CD4-positive, alpha-beta T cell (primary cell): Measurements from ENCODE around the gene PABPN1. TPM values are rescaled to one million over a fixed set of nuclear protein-coding genes. Genes with fewer than 3 reads are reported as not detected.

ENCODE experiments used
- ATAC-seq: fragments of 200-7000 bp; cut with Tn5 transposase; one replicate; pipeline ENCODE4 v1.10.0; 2022; ENCODE audit warnings: mild to moderate bottlenecking; ENCODE audit not compliant: poor library complexity
- CTCF ChIA-PET: fragments of 350-600 bp; sonication (Branson Sonifier 250); formaldehyde crosslinking; loops from one replicate; lab custom pipeline; 2021; ENCODE audit warnings: antibody characterized with exemption, inconsistent platforms; lab: Charles Lee
- POLR2A ChIA-PET: fragments of 350-600 bp; sonication (Branson Sonifier 250); formaldehyde crosslinking; loops from one replicate; lab custom pipeline; 2021; ENCODE audit warnings: antibody characterized with exemption, inconsistent platforms; lab: Charles Lee
- DNase-seq, 14 experiments: peaks; one replicate each; pipeline ENCODE4 v3.0.0-alpha.2; 2013 to 2020; ENCODE audit warnings: mixed read lengths in 2 of 14
- H3K27ac ChIP-seq, 2 donors: one replicate each; pipeline versions ENCODE4 v1.5.1 to v1.7.0; 2013; ENCODE audit warnings: low read length in 2 of 2, low read depth in 1 of 2, mild to moderate bottlenecking in 1 of 2
- H3K27me3 ChIP-seq, 2 experiments: 1 replicate in 1 of 2; 2 replicates in 1 of 2; pipeline versions ENCODE4 v1.6.1 to v1.7.0; 2013; ENCODE audit warnings: low read length in 2 of 2, control low read depth in 1 of 2, mild to moderate bottlenecking in 1 of 2, moderate library complexity in 1 of 2; ENCODE audit not compliant: insufficient read depth in 2 of 2, control insufficient read depth in 1 of 2
- H3K36me3 ChIP-seq: one replicate; pipeline ENCODE4 v1.6.1; 2013; ENCODE audit warnings: low read length, control low read depth; ENCODE audit not compliant: insufficient read depth
- H3K4me1 ChIP-seq: one replicate; pipeline ENCODE4 v1.6.1; 2013; ENCODE audit warnings: low read length, control low read depth; ENCODE audit not compliant: insufficient read depth
- H3K4me3 ChIP-seq: one replicate; pipeline ENCODE4 v1.5.1; 2013; ENCODE audit warnings: mild to moderate bottlenecking, low read length, moderate library complexity
- H3K9me3 ChIP-seq, 2 experiments: 1 replicate in 1 of 2; 2 replicates in 1 of 2; pipeline versions ENCODE4 v1.6.1 to v1.7.0; 2013; ENCODE audit warnings: low read length in 2 of 2, mild to moderate bottlenecking in 2 of 2, control low read depth in 1 of 2, moderate library complexity in 1 of 2; ENCODE audit not compliant: control insufficient read depth in 1 of 2, insufficient read depth in 1 of 2
- H3K27ac Mint-ChIP-seq: one replicate; pipeline ENCODE4 v1.8.0; 2020; ENCODE audit warnings: mixed read lengths
- H3K27me3 Mint-ChIP-seq: one replicate; pipeline ENCODE4 v1.8.0; 2021; ENCODE audit warnings: mixed read lengths
- H3K36me3 Mint-ChIP-seq: one replicate; pipeline ENCODE4 v1.8.0; 2021; ENCODE audit warnings: low read depth, mixed read lengths
- H3K4me1 Mint-ChIP-seq: one replicate; pipeline ENCODE4 v1.8.0; 2021; ENCODE audit warnings: low read depth, mixed read lengths
- H3K4me3 Mint-ChIP-seq: one replicate; pipeline ENCODE4 v1.8.0; 2020; ENCODE audit warnings: mild to moderate bottlenecking, mixed read lengths
- H3K9me3 Mint-ChIP-seq: one replicate; pipeline ENCODE4 v1.8.0; 2020; ENCODE audit warnings: mixed read lengths
- intact Hi-C, 2 experiments: fragments of 100-400 bp; cut with DNase I in 1 of 2; cut with micrococcal nuclease in 1 of 2; formaldehyde crosslinking; loops; one replicate each; pipeline versions ENCODE4 v1.15.1 to v1.9.0; 2023 to 2025; cut with DNase I, micrococcal nuclease
- total RNA-seq, 174 experiments: library from RNA in 2 of 174; stranded (reverse) in 2 of 174; gene quantifications; one replicate each; pipeline ENCODE4 v1.2.3 and lab custom pipeline; 2021 to 2026
- TF ChIP-seq, protein P1 (sequence below): fragments of 200-600 bp; IDR thresholded peaks from one replicate; pipeline ENCODE4 v1.8.0; 2022; ENCODE audit warnings: antibody characterized with exemption, mild to moderate bottlenecking

Gene PABPN1
- total RNA-seq, 2 experiments from 2014 or later = 188 to 195 TPM

DNA sequence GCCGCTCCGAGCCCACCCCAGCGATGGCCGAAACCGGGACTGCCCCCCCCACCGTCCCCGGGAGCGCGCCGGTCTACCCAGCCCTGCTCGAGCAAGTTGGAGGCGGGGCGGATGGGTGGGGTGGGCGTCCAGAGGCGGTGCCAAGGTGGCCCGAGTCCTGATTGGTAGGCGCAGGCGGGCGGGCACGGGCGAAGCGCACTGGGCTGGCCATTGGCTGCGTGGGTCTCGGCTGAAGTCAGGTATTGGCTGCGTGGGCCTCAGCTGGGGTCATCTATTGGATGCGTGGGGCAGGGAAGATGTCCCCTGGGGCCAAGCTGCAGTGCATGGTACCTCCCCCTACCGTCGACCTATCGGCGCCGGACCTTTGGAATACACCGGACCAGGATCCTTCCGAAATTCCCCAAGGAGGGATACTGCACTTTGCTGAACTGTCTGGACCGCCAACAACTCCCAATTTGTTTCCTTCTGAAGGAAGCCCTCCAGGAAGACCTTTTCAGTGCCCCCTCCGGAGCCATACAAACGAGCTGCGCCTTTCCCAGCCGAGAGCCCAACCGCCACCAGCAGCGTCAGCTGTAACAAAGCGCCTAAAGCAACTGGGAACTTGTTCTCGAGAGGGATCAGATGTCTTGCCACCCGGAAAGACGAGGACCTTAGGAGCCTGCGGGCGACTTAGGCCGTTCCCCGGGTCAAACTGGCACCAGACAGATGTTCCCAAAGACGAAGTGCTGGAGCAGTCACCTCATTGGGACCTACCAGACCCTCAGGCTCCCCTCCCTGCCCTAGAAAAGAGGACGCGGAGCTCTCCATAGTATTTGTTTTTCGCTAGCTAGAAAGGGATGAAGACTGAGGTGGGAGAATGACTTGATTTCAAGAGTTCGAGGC is 35.0 kb upstream of the PABPN1 start, which contains the start of gene HOMEZ:
TSS of gene HOMEZ (minus strand) at position 113 of the 882 bp plus-strand sequence. CDS start 180 bp downstream, outside the sequence.
- no peaks in the 10 kb centered on the region for H3K36me3 ChIP-seq
- peaks cover 17% of the 10 kb centered on the region for H3K4me1 ChIP-seq
- intact Hi-C loops = loop anchor here (1.0 to 10.0 kb wide), 6 partner anchors 9 to 701 kb away; partner anchors contain the start of genes ACIN1 (in 2 of the 2), C14orf119 (in 2 of the 2), PABPN1 (in 2 of the 2) and DAD1 (in 1 of the 2)
- H3K4me3 ChIP-seq = peak within 1 kb of the TSS; percentile 81
- TF ChIP-seq, protein P1, sequence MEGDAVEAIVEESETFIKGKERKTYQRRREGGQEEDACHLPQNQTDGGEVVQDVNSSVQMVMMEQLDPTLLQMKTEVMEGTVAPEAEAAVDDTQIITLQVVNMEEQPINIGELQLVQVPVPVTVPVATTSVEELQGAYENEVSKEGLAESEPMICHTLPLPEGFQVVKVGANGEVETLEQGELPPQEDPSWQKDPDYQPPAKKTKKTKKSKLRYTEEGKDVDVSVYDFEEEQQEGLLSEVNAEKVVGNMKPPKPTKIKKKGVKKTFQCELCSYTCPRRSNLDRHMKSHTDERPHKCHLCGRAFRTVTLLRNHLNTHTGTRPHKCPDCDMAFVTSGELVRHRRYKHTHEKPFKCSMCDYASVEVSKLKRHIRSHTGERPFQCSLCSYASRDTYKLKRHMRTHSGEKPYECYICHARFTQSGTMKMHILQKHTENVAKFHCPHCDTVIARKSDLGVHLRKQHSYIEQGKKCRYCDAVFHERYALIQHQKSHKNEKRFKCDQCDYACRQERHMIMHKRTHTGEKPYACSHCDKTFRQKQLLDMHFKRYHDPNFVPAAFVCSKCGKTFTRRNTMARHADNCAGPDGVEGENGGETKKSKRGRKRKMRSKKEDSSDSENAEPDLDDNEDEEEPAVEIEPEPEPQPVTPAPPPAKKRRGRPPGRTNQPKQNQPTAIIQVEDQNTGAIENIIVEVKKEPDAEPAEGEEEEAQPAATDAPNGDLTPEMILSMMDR = no peak
- no peaks in the 10 kb centered on the region for H3K27me3 ChIP-seq
- Mint-ChIP-seq H3K4me3 (peak within 1 kb of the TSS; percentile 95), H3K4me1 (peaks cover 32% of the 10 kb centered on the region), H3K36me3 (peaks cover 10% of the 10 kb centered on the region), H3K27me3 (no peaks in the 10 kb centered on the region), H3K27ac (peak within 1 kb of the TSS; percentile 94), H3K9me3 (no peaks in the 10 kb centered on the region)
- peak within 1 kb of the TSS; percentile 79 to 81 for H3K27ac ChIP-seq
- ChIA-PET CTCF (interaction anchor here (0.6 to 2.5 kb wide), 6 partner anchors 9 to 107 kb away, joined by 3 to 23 read pairs (median 4); partner anchors contain the start of gene PABPN1), POLR2A (interaction anchor here (0.6 to 4.9 kb wide), 14 partner anchors 9 to 520 kb away, joined by 3 to 104 read pairs (median 4); partner anchors contain the start of genes ACIN1, C14orf119, HAUS4 and NGDN)
- peak; percentile 97 for ATAC-seq
- DNase-seq = peak; percentile 94 to 98 (median 97)
- no peaks in the 10 kb centered on the region for H3K9me3 ChIP-seq

DNA sequence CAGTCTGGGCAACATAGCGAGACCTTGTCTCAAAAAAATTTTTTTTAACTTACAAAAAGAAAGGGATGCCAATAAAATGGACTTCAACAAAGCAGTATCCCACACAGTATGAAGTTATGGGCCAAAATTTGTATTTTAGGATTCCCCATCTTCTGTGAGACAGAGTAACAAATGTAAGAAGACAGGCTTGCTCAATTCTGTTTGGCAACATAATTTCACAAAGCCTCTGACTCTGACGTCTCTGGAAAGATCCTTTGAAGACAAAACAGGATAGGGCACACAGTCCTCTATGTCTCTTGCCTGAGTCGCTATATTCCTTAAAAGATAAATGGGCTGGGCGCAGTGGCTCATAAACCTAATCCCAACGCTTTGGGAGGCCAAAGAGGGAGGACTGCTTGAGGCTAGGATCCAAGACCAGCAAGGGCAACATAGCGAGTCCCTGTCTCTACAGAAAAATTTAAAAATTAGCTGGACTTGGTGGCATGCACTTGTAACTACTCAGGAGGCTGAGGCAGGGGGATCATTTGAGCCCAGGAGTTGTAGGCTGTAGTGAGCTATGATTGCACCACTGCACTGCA is 34.3 kb upstream of the PABPN1 start:
- H3K27ac Mint-ChIP-seq = peak overlapping the region; percentile 94
- H3K9me3 ChIP-seq = no peaks in the 10 kb centered on the region
- H3K27me3 Mint-ChIP-seq = no peaks in the 10 kb centered on the region
- peak overlapping the region; percentile 79 to 81 for H3K27ac ChIP-seq
- CTCF ChIA-PET = interaction anchor here (0.6 to 2.5 kb wide), 3 partner anchors 8 to 108 kb away, joined by 3 to 23 read pairs (median 16); no protein-coding TSS in a partner anchor
- H3K36me3 Mint-ChIP-seq = peaks cover 10% of the 10 kb centered on the region
- no peaks in the 10 kb centered on the region for H3K36me3 ChIP-seq
- H3K4me1 ChIP-seq = peaks cover 17% of the 10 kb centered on the region
- peak overlapping the region; percentile 95 for H3K4me3 Mint-ChIP-seq
- no peak for ATAC-seq
- H3K9me3 Mint-ChIP-seq = no peaks in the 10 kb centered on the region
- POLR2A ChIA-PET = interaction anchor here (0.6 to 4.9 kb wide), 11 partner anchors 8 to 521 kb away, joined by 3 to 104 read pairs (median 6); partner anchors contain the start of genes ACIN1, C14orf119, HAUS4 and OXA1L
- intact Hi-C loops = loop anchor here (1.0 to 10.0 kb wide), 7 partner anchors 8 to 702 kb away; partner anchors contain the start of genes ACIN1 (in 2 of the 2), C14orf119 (in 2 of the 2), PABPN1 (in 2 of the 2) and DAD1 (in 1 of the 2)
- peak overlapping the region; percentile 81 for H3K4me3 ChIP-seq
- TF ChIP-seq, protein P1 = no peak
- DNase-seq = no peak
- no peaks in the 10 kb centered on the region for H3K27me3 ChIP-seq
- peaks cover 32% of the 10 kb centered on the region for H3K4me1 Mint-ChIP-seq
